Uterus (tissue), 2 donors: Measurements from ENCODE around the gene EPB41L4A.

ENCODE experiments used
- CTCF ChIP-seq, 4 experiments: fragments of 200-600 bp in 2 of 4; fragments of 450-650 bp in 2 of 4; sonication (generic) in 2 of 4; IDR thresholded peaks; one replicate each; pipeline ENCODE4 v1.5.1; 2016 to 2019; ENCODE audit warnings: antibody characterized with exemption in 4 of 4, mild to moderate bottlenecking in 2 of 4, moderate library complexity in 1 of 4
- POLR2A ChIP-seq, 2 donors: fragments of 450-650 bp; IDR thresholded peaks; one replicate each; pipeline ENCODE4 v1.6.1; 2016; ENCODE audit warnings: antibody characterized with exemption in 2 of 2, mild to moderate bottlenecking in 1 of 2, moderate library complexity in 1 of 2

- TF ChIP-seq CTCF (IDR thresholded peaks at IDR 0.05), result no peak
- no peak for TF ChIP-seq POLR2A (IDR thresholded peaks at IDR 0.05)
Observed at GRCh38 chr5:112264151-112264550, 154.9 kb downstream of the EPB41L4A start.
